K562 (cell line): Measurements from ENCODE around the gene WAS. TPM values are rescaled to one million over a fixed set of nuclear protein-coding genes. Genes with fewer than 3 reads are reported as not detected.

Source experiments
- ATAC-seq: fragments of 200-7000 bp; cut with Tn5 transposase; 3 replicates; pipeline ENCODE4 v1.9.1; 2020; ENCODE audit warnings: moderate library complexity
- BruUV-seq: library from RNA; stranded (reverse); fragments of 400-500 nt; replicated peaks from 2 replicates; lab custom pipeline; 2021; lab: Mats Ljungman, UMichigan
- CTCF ChIA-PET: fragments of 300-600 bp; formaldehyde crosslinking; extraction: SDS; loops from one replicate; lab custom pipeline; 2021; ENCODE audit warnings: low intra/inter-chr PET ratio; lab: Yijun Ruan, JAX
- POLR2A ChIA-PET: fragments of 300-600, 350-650 bp; sonication (Branson Sonifier 250); formaldehyde crosslinking; extraction: SDS; loops from one replicate; lab custom pipeline; 2021; ENCODE audit warnings: antibody characterized with exemption, inconsistent platforms; lab: Yijun Ruan, JAX
- DNase-seq, 4 experiments: peaks; one replicate each; pipeline versions ENCODE4 v3.0.0 to v3.0.0-alpha.2; 2011 to 2018; ENCODE audit warnings: low spot score in 3 of 4, mixed read lengths in 3 of 4; ENCODE audit errors: extremely low read depth in 1 of 4
- FAIRE-seq: peaks from 2 replicates; lab custom pipeline; 2011; peaks lifted over from hg19 to GRCh38; lab: Jason Lieb, UNC
- H2AFZ ChIP-seq: 2 replicates; pipeline ENCODE4 v1.6.0; 2011; ENCODE audit warnings: low read depth, low read length, control low read depth, inconsistent platforms
- H3K27ac ChIP-seq: fragments of 200-600 bp; 3 replicates; pipeline ENCODE4 v1.8.0; 2011; ENCODE audit warnings: low read depth, mild to moderate bottlenecking, control low read depth, inconsistent platforms, low read length, moderate library complexity, mixed read lengths; ENCODE audit errors: extremely low read depth
- H3K27me3 ChIP-seq, 2 experiments: fragments of 300-600 bp in 1 of 2; 2 replicates in 1 of 2; 3 replicates in 1 of 2; pipeline versions ENCODE4 v1.6.0 to v1.8.0; 2011; ENCODE audit warnings: inconsistent platforms in 2 of 2, low read length in 2 of 2, mild to moderate bottlenecking in 1 of 2, mixed read lengths in 1 of 2, moderate library complexity in 1 of 2; ENCODE audit not compliant: control insufficient read depth in 2 of 2, insufficient read depth in 2 of 2
- H3K36me3 ChIP-seq: fragments of 300-600 bp; 3 replicates; pipeline ENCODE4 v1.8.0; 2011; ENCODE audit warnings: mild to moderate bottlenecking, low read length, inconsistent platforms; ENCODE audit not compliant: control insufficient read depth, insufficient read depth
- H3K4me1 ChIP-seq, 2 experiments: fragments of 200-600 bp in 1 of 2; replicated peaks in 1 of 2; 2 replicates in 1 of 2; 3 replicates in 1 of 2; pipeline versions ENCODE4 v1.5.1 to v1.8.0; 2011; ENCODE audit warnings: inconsistent platforms in 2 of 2, low read length in 2 of 2, mild to moderate bottlenecking in 1 of 2, mixed read lengths in 1 of 2, moderate library complexity in 1 of 2; ENCODE audit not compliant: control insufficient read depth in 2 of 2, insufficient read depth in 2 of 2
- H3K4me2 ChIP-seq: 2 replicates; pipeline ENCODE4 v1.6.1; 2011; ENCODE audit warnings: low read length, control low read depth, inconsistent platforms, mixed read lengths; ENCODE audit not compliant: insufficient read depth
- H3K4me3 ChIP-seq: fragments of 200-600 bp; sonication (generic), shearing (Covaris generic); 2 replicates; pipeline ENCODE4 v1.5.1; 2016; ENCODE audit warnings: control low read depth, inconsistent platforms
- H3K79me2 ChIP-seq: fragments of 200-600 bp; 3 replicates; pipeline ENCODE4 v1.8.0; 2011; ENCODE audit warnings: low read length, inconsistent platforms; ENCODE audit not compliant: control insufficient read depth, insufficient read depth
- H3K9ac ChIP-seq, 2 experiments: 2 replicates each; pipeline versions ENCODE4 v1.6.0 to v1.6.1; 2011; ENCODE audit warnings: low read depth in 2 of 2, low read length in 2 of 2, control low read depth in 1 of 2, inconsistent platforms in 1 of 2, mild to moderate bottlenecking in 1 of 2, mixed read lengths in 1 of 2; ENCODE audit not compliant: insufficient read depth in 1 of 2
- H3K9me1 ChIP-seq: one replicate; pipeline ENCODE4 v1.6.0; 2011; ENCODE audit warnings: inconsistent platforms, mild to moderate bottlenecking, low read length, moderate library complexity; ENCODE audit not compliant: control insufficient read depth, insufficient read depth
- H3K9me3 ChIP-seq: replicated peaks from 2 replicates; pipeline ENCODE4 v1.5.1; 2011; ENCODE audit warnings: low read depth, low read length, inconsistent platforms; ENCODE audit not compliant: control insufficient read depth, insufficient read depth
- H4K20me1 ChIP-seq: replicated peaks from 2 replicates; pipeline ENCODE4 v1.6.1; 2011; ENCODE audit warnings: low read length, inconsistent platforms, mixed read lengths; ENCODE audit not compliant: control insufficient read depth, insufficient read depth
- CEBPG ChIP-seq, 3 experiments: fragments of 200-800 bp in 1 of 3; sonication (Bioruptor generic) in 1 of 3; sonication (generic) in 1 of 3; formaldehyde crosslinking in 1 of 3; IDR thresholded peaks in 2 of 3; conservative IDR thresholded peaks in 1 of 3; 2 replicates each; pipeline versions ENCODE4 v1.6.1 to v1.8.0; 2016 to 2022; ENCODE audit warnings: missing compliant biosample characterization in 2 of 3, missing genetic modification characterization in 2 of 3, mild to moderate bottlenecking in 1 of 3, missing genetic modification reagents in 1 of 3
- DEAF1 ChIP-seq: fragments of 450-650 bp; formaldehyde crosslinking; IDR thresholded peaks from 2 replicates; pipeline ENCODE4 v1.4.0; 2020; ENCODE audit warnings: mild to moderate bottlenecking, moderate library complexity
- FUS ChIP-seq: fragments of 200-400 bp; formaldehyde crosslinking; optimal IDR thresholded peaks from 2 replicates; pipeline ENCODE3; 2017; ENCODE audit warnings: low read depth, low read length
- HDAC1 ChIP-seq, 2 experiments: fragments of 450-650 bp; IDR thresholded peaks; 2 replicates each; pipeline ENCODE4 v1.6.1; 2016 to 2017; ENCODE audit warnings: inconsistent platforms in 1 of 2, mild to moderate bottlenecking in 1 of 2, moderate library complexity in 1 of 2
- KDM5B ChIP-seq: fragments of 200-600 bp; sonication (generic); IDR thresholded peaks from 2 replicates; pipeline ENCODE4 v1.6.1; 2012; ENCODE audit warnings: low read depth, mild to moderate bottlenecking, moderate library complexity, low read length, control low read depth, inconsistent platforms; ENCODE audit not compliant: insufficient replicate concordance
- KLF1 ChIP-seq: fragments of 450-650 bp; IDR thresholded peaks from 2 replicates; pipeline ENCODE4 v1.6.1; 2016; ENCODE audit warnings: missing genetic modification characterization, missing compliant biosample characterization
- L3MBTL2 ChIP-seq: fragments of 450-650 bp; IDR thresholded peaks from 2 replicates; pipeline ENCODE4 v1.6.1; 2016; ENCODE audit warnings: mild to moderate bottlenecking, moderate library complexity
- MAX ChIP-seq: sonication (generic); formaldehyde crosslinking; IDR thresholded peaks from 2 replicates; pipeline ENCODE4 v1.9.0; 2022; ENCODE audit warnings: mild to moderate bottlenecking, missing genetic modification reagents
- NFE2 ChIP-seq: IDR thresholded peaks from 2 replicates; pipeline ENCODE4 v1.6.1; 2014; ENCODE audit warnings: antibody characterized with exemption, low read depth
- SIN3A ChIP-seq, 2 experiments: fragments of 150-350 bp in 1 of 2; IDR thresholded peaks; 2 replicates each; pipeline ENCODE4 v1.6.1; 2011 to 2016; ENCODE audit warnings: borderline replicate concordance in 2 of 2, low read depth in 2 of 2, low read length in 2 of 2, mild to moderate bottlenecking in 2 of 2, moderate library complexity in 2 of 2; ENCODE audit not compliant: control insufficient read depth in 1 of 2
- SOX6 ChIP-seq: fragments of 450-650 bp; IDR thresholded peaks from 2 replicates; pipeline ENCODE4 v1.6.1; 2014; ENCODE audit warnings: mild to moderate bottlenecking
- SRSF9 ChIP-seq: fragments of 200-400 bp; formaldehyde crosslinking; IDR thresholded peaks from 2 replicates; pipeline ENCODE4 v1.6.1; 2017; ENCODE audit warnings: low read depth, low read length, borderline replicate concordance
- TSC22D4 ChIP-seq: fragments of 450-650 bp; IDR thresholded peaks from 2 replicates; pipeline ENCODE4 v1.6.1; 2016; ENCODE audit warnings: missing genetic modification characterization, missing biosample characterization, control low read depth
- ZNF316 ChIP-seq: fragments of 450-650 bp; IDR thresholded peaks from 2 replicates; pipeline ENCODE4 v1.6.1; 2016
- ZNF592 ChIP-seq: fragments of 450-650 bp; IDR thresholded peaks from 2 replicates; pipeline ENCODE4 v1.6.1; 2017; ENCODE audit warnings: antibody characterized with exemption, mild to moderate bottlenecking
- WGBS: fragments of 100-300 bp; shearing (Covaris generic); methylation state at CpG from one replicate; pipeline ENCODE4 v1.1.6; 2016; ENCODE audit warnings: low coverage, mixed read lengths; ENCODE audit not compliant: insufficient coverage; ENCODE audit errors: missing lambda C conversion rate; 5-methylcytosine and 5-hydroxymethylcytosine counted together
- in situ Hi-C: fragments of 300-500 bp; cut with MboI; formaldehyde crosslinking; loops from 4 replicates; pipeline ENCODE4 v1.15.0; 2018; ENCODE audit warnings: inconsistent platforms, mixed read lengths
- intact Hi-C: fragments of 100-400 bp; cut with micrococcal nuclease; formaldehyde crosslinking; loops from 2 replicates; pipeline ENCODE4 v1.14.2; 2022
- polyA plus RNA-seq, 8 experiments: library from polyadenylated mRNA; depleted of rRNA in 4 of 8; stranded (reverse) in 5 of 8; unstranded in 3 of 8; fragments of >200 nt; fragmentation: Nextera tagmentation in 2 of 8; fragmentation: Illumina TruSeq in 1 of 8; extraction: Ambion mirVana in 2 of 8; extraction: Trizol in 1 of 8; gene quantifications; 2 replicates each; pipeline versions ENCODE4 v1.2.1 to v1.2.3, GENCODE V29; 2011 to 2014; ENCODE audit warnings: inconsistent platforms in 1 of 8, missing spikeins in 1 of 8
- total RNA-seq, 7 experiments: library from RNA; depleted of rRNA in 6 of 7; stranded (reverse); fragments of >200 nt in 6 of 7; fragmentation: Illumina TruSeq in 2 of 7; extraction: Trizol in 2 of 7; gene quantifications; 2 replicates each; pipeline versions ENCODE4 v1.2.1 to v1.2.3, GENCODE V29; 2011 to 2021; ENCODE audit warnings: low replicate concordance in 1 of 7

WAS gene
- total and polyA plus RNA-seq, 9 of the 15 experiments (the other 6 are each of a cell fraction or from before 2014, with no cell fraction given): 0.11 to 16.1 (median 3.8) TPM

GRCh38 chrX:48700951-48701653 is 17.5 kb downstream of the WAS start:
- Histone ChIP-seq H3K27me3 (no peaks in the 10 kb centered on the region), H3K4me3 (no peak overlapping the region), H3K4me2 (peak overlapping the region; percentile 52), H2AFZ (no peak overlapping the region), H3K9ac (peak overlapping the region; percentile 32 to 81; a peak in 1 of 4 replicates), H3K9me1 (no peaks in the 10 kb centered on the region), H4K20me1 (peaks cover 15% of the 10 kb centered on the region), H3K79me2 (peaks cover 82% of the 10 kb centered on the region), H3K4me1 (peaks cover 34 to 35% of the 10 kb centered on the region in 2 experiments), H3K9me3 (no peaks in the 10 kb centered on the region), H3K36me3 (peaks cover 80% of the 10 kb centered on the region), H3K27ac (peak overlapping the region; percentile 65)
- BruUV-seq: no TSS peak
- WGBS: 47% methylated on average over 3 of the region's 3 CpGs
- intact Hi-C loops (loop anchor here (5.0 kb wide), 1 partner anchor 36 kb away; no protein-coding TSS in a partner anchor), in situ Hi-C loops (no loop called here)
- ChIA-PET CTCF (no interaction called here), POLR2A (interaction anchor here (0.7 to 1.3 kb wide), 2 partner anchors 9 to 20 kb away, joined by 3 to 8 read pairs; no protein-coding TSS in a partner anchor)
- peak in 1 of 4 experiments; percentile 25 for DNase-seq
- ATAC-seq: no peak
- FAIRE-seq: peak; percentile 77
- peak; percentile 46 to 56; a peak in 2 of 4 replicates for TF ChIP-seq SIN3A (IDR thresholded peaks at IDR 0.05; ENCODE audit: borderline replicate concordance in 2 of 2, control insufficient read depth in 1 of 2, low read depth in 2 of 2, low read length in 2 of 2)
- peak; percentile 22; the same call in 1 of the 2 replicates for TF ChIP-seq MAX
- TF ChIP-seq FUS: no peak
- no peak for TF ChIP-seq DEAF1
- TF ChIP-seq SRSF9: no peak
- TF ChIP-seq KDM5B: peak; percentile 11
- TF ChIP-seq KLF1 (tag): no peak
- TF ChIP-seq ZNF592: peak; percentile 15; the same call in 1 of the 2 replicates
- TF ChIP-seq TSC22D4: no peak
- TF ChIP-seq L3MBTL2: 0 out of 2 replicates have a peak, but pooled peaks have one; percentile 21
- peak; percentile 56 for TF ChIP-seq ZNF316
- TF ChIP-seq HDAC1 (IDR thresholded peaks at IDR 0.05): peak in 1 of 2 experiments; percentile 15; a peak in 1 of 4 replicates
- TF ChIP-seq NFE2: 0 out of 2 replicates have a peak, but pooled peaks have one; percentile 25
- TF ChIP-seq CEBPG (CRISPR knock-in tag; IDR thresholded peaks at IDR 0.05): no peak
- TF ChIP-seq CEBPG (tag; conservative IDR thresholded peaks at IDR 0.05 in 1 of 2, IDR thresholded peaks at IDR 0.05 in 1 of 2): no peak
- TF ChIP-seq SOX6: peak; percentile 77
